ENCODE results near the gene TLE7. TPM values are rescaled to one million over a fixed set of nuclear protein-coding genes. Genes with fewer than 3 reads are reported as not detected.

TLE7 gene
- total and polyA plus RNA-seq, 4 donors = not detected

DNA sequence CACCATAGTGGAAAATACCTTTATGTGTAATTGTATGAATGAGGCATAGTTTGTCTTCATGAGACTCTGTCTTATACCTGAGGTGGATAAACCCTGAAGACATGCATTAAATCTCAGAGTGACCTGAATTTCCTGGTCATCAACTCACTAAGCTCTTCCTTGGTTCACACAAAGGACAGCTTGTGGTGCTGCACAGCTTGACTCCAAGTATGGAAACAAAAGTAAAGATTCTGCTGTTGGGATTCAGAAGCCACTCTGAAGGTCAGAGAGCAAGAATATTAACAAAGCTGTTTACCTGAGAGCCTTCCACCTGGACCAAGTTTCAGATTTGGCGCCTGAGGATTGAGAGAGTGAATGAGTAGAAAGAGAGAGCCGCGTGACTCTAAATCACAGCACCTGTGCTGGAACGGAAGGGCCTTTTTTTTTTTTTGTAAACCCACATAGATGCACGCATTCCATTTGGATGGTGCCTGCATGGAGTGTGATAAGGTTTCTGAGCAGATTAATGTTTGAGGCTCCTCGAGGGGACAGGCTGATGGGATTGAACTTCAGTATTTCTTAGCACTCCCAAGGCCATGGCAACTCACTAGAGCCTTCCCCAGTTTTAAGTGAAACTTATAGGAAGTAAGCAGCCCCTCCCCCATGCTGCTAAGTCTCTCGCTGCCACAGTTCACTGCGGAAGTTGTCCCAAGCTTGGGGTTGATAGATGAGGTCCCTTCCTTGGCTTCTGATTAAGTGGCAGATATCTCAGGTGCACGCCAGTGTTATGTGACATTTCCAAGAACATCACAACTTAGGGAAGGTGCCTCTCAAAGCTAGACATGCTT lies 54.6 kb downstream of the TLE7 start:
- Histone ChIP-seq H3K27me3 (ENCODE audit: control insufficient read depth, insufficient read depth, low read length) (no peaks in the 10 kb centered on the region), H3K4me3 (ENCODE audit: low read depth, low read length) (no peak overlapping the region), H3K27ac (ENCODE audit: low read depth, low read length) (no peak overlapping the region), H3K9me3 (ENCODE audit: control insufficient read depth, insufficient read depth, low read length) (no peaks in the 10 kb centered on the region), H3K4me1 (ENCODE audit: control insufficient read depth, insufficient read depth, low read length) (peaks cover 7% of the 10 kb centered on the region), H3K36me3 (ENCODE audit: control insufficient read depth, insufficient read depth, low read length) (peaks cover 4% of the 10 kb centered on the region)
- no peak for DNase-seq (ENCODE audit: low read depth in 4 of 6, low spot score in 6 of 6)
- 35% methylated on average over 3 of the region's 9 CpGs for WGBS (ENCODE audit: insufficient coverage)

DNA sequence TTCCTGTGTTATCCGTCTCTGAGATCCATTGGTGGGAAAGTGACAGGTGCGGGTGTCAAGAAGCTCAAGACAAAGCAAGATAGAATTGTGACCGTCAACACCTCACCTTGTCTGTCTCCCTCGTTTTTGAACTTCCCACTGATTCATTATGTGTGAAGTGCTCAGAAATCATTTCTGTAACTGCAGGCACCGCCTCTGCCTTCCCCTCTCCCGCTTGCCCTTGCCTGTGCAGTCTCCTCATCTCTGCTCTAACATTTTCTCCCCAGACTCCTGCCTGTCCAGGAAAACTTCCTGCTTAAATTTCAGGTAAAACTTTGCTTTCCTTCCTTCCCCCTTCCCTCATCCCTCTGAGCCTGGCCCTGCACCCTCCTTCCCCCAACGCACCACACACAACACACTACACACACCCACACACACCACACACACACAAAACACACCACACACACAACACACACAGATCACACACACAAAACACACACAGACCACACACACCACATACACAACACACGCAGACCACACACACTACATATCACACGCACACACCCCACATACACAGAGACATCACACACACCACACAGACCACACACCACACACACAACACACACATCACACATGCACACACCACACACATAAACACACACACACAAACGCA lies 57.7 kb downstream of the TLE7 start:
- no peak for DNase-seq (ENCODE audit: low read depth in 4 of 6, low spot score in 6 of 6)
- no peaks in the 10 kb centered on the region for H3K9me3 ChIP-seq (ENCODE audit: control insufficient read depth, insufficient read depth, low read length)
- H3K27ac ChIP-seq (ENCODE audit: low read depth, low read length) = no peak overlapping the region
- peaks cover 7% of the 10 kb centered on the region for H3K4me1 ChIP-seq (ENCODE audit: control insufficient read depth, insufficient read depth, low read length)
- H3K4me3 ChIP-seq (ENCODE audit: low read depth, low read length) = no peak overlapping the region
- H3K27me3 ChIP-seq (ENCODE audit: control insufficient read depth, insufficient read depth, low read length) = no peaks in the 10 kb centered on the region
- peaks cover 4% of the 10 kb centered on the region for H3K36me3 ChIP-seq (ENCODE audit: control insufficient read depth, insufficient read depth, low read length)
- 83% methylated on average over 6 of the region's 10 CpGs for WGBS (ENCODE audit: insufficient coverage)

DNA sequence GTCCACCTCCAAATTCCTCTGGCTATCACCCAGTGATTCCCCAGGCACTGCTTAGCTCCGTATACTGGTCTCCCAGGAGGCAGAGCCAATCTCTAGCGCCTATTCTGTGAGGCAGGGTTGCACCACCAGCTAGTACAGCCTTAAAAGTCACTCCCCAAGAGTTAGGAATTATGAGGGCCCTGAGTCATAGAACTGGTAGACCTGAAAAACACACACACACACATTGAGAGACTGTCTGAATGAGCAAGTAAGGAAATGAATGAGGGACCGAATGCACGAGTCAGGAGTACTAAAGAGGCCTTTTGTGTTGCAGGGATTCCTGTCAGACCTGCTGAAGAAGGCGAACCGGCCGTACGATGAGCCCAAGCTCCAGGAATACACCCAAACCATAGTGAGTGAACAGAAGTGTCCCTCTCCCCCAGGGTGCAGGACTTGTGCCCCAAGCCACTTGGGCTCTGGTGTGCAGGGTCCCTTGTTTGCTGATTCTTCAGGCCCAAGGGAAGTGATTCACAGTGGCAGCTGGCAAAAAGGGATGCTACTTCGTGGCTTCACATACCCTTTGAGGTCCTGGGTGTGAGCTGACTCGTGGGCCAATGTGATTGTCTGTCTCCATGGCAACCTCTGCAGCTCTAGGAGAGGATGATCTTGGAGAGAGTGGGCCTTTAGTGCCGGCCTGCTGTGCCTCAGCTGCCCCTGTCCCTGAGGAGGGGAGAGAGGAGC lies 58.6 kb downstream of the TLE7 start:
- Histone ChIP-seq H3K27ac (ENCODE audit: low read depth, low read length) (no peak overlapping the region), H3K27me3 (ENCODE audit: control insufficient read depth, insufficient read depth, low read length) (no peaks in the 10 kb centered on the region), H3K9me3 (ENCODE audit: control insufficient read depth, insufficient read depth, low read length) (no peaks in the 10 kb centered on the region), H3K4me3 (ENCODE audit: low read depth, low read length) (no peak overlapping the region), H3K4me1 (ENCODE audit: control insufficient read depth, insufficient read depth, low read length) (peaks cover 7% of the 10 kb centered on the region), H3K36me3 (ENCODE audit: control insufficient read depth, insufficient read depth, low read length) (peaks cover 4% of the 10 kb centered on the region)
- DNase-seq (ENCODE audit: low read depth in 4 of 6, low spot score in 6 of 6) = peak in 3 of 6 donors; percentile 32 to 83 (median 38)
- WGBS (ENCODE audit: insufficient coverage) = 15% methylated on average over 8 of the region's 11 CpGs

DNA sequence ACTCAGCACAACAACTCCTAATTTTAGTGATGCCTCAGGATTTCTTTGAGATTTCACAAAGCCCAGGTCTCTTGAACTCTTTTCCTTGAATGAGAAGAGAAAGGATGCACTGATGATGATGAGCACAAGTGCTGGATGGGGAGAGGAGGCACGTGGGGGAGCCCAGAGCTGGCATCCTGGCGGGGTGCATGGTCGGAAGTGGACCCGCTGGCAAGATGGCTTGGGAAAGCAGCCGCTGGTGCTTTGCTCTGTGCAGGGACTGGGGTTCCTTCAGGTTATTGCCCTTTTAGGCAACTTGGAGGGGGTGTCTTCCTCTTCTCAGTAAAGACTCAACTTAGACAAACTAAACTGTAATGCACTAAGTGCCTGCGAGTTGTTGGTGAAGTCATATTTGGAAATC lies 61.0 kb downstream of the TLE7 start:
- H3K4me1 ChIP-seq (ENCODE audit: control insufficient read depth, insufficient read depth, low read length) = peaks cover 7% of the 10 kb centered on the region
- H3K9me3 ChIP-seq (ENCODE audit: control insufficient read depth, insufficient read depth, low read length) = no peaks in the 10 kb centered on the region
- H3K36me3 ChIP-seq (ENCODE audit: control insufficient read depth, insufficient read depth, low read length) = peaks cover 4% of the 10 kb centered on the region
- WGBS (ENCODE audit: insufficient coverage) = 84% methylated on average over 5 of the region's 6 CpGs
- no peak overlapping the region for H3K4me3 ChIP-seq (ENCODE audit: low read depth, low read length)
- DNase-seq (ENCODE audit: low read depth in 4 of 6, low spot score in 6 of 6) = no peak
- no peak overlapping the region for H3K27ac ChIP-seq (ENCODE audit: low read depth, low read length)
- no peaks in the 10 kb centered on the region for H3K27me3 ChIP-seq (ENCODE audit: control insufficient read depth, insufficient read depth, low read length)

Other genes with a start within 250 kb of the TLE7 start
- gene HYDIN, start 211.3 kb downstream of the TLE7 start, total RNA-seq = 10 to 100 TPM; 14.6 to 29.6 TPM
- 10 to 100 TPM; 15.2 to 17.2 TPM for gene HYDIN, start 211.3 kb downstream of the TLE7 start, polyA plus RNA-seq (ENCODE audit: insufficient read length in 2 of 2)
- 10 to 100 TPM; 30.0 to 36.3 TPM for gene CMTR2, start 152.7 kb downstream of the TLE7 start, total RNA-seq
- 10 to 100 TPM; 21.1 to 21.2 TPM for gene CMTR2, start 152.7 kb downstream of the TLE7 start, polyA plus RNA-seq (ENCODE audit: insufficient read length in 2 of 2)
- gene CALB2, start 83.3 kb downstream of the TLE7 start, total RNA-seq = 10 to 100 TPM; 16.6 to 42.2 TPM
- 10 to 100 TPM; 39.1 to 44.1 TPM for gene CALB2, start 83.3 kb downstream of the TLE7 start, polyA plus RNA-seq (ENCODE audit: insufficient read length in 2 of 2)
- 10 to 100 TPM; 14.5 to 17.6 TPM for gene ZNF23, start 20.2 kb upstream of the TLE7 start, total RNA-seq
- 10 to 100 TPM; 23.6 to 28.9 TPM for gene ZNF23, start 20.2 kb upstream of the TLE7 start, polyA plus RNA-seq (ENCODE audit: insufficient read length in 2 of 2)
- gene ZNF19, start 47.3 kb upstream of the TLE7 start, total RNA-seq = 10 to 100 TPM in 1 of 2 donors, 1 to 10 TPM in 1; 7.4 to 14.1 TPM
- 10 to 100 TPM; 12.0 to 14.8 TPM for gene ZNF19, start 47.3 kb upstream of the TLE7 start, polyA plus RNA-seq (ENCODE audit: insufficient read length in 2 of 2)
- under 1 TPM; 0.44 to 0.50 TPM for gene CHST4, start 84.4 kb upstream of the TLE7 start, total RNA-seq
- under 1 TPM; 0.25 to 0.27 TPM for gene CHST4, start 84.4 kb upstream of the TLE7 start, polyA plus RNA-seq (ENCODE audit: insufficient read length in 2 of 2)
- gene TAT, start 135.0 kb upstream of the TLE7 start, total RNA-seq = under 1 TPM; 0.10 to 0.22 TPM
- gene TAT, start 135.0 kb upstream of the TLE7 start, polyA plus RNA-seq (ENCODE audit: insufficient read length in 2 of 2) = under 1 TPM; 0.10 to 0.26 TPM
- 1 to 10 TPM; 1.6 to 9.8 TPM for gene MARVELD3, start 184.1 kb upstream of the TLE7 start, total RNA-seq
- 1 to 10 TPM; 1.0 to 3.9 TPM for gene MARVELD3, start 184.1 kb upstream of the TLE7 start, polyA plus RNA-seq (ENCODE audit: insufficient read length in 2 of 2)